HG03565 (cell line): Measurements from ENCODE around the gene PCNT.
"Not testable (repeated sequence)": the region's sequence is repeated elsewhere in the genome, so short reads cannot be mapped to it uniquely, and the experiment has no call there.

Experiments
- ATAC-seq: cut with Tn5 transposase; IDR thresholded peaks from one replicate; pipeline ENCODE4 v1.9.1; 2021; ENCODE audit warnings: mild to moderate bottlenecking, moderate library complexity; ENCODE audit not compliant: unreplicated experiment

Gene PCNT

GRCh38 chr21:46357335-46357604, 33.3 kb downstream of the PCNT start:
- ATAC-seq: no peak

GRCh38 chr21:46357684-46358425, 33.9 kb downstream of the PCNT start:
- no peak for ATAC-seq

GRCh38 chr21:46361176-46361575, 37.2 kb downstream of the PCNT start:
- no peak for ATAC-seq

- no peak for ATAC-seq
These were observed 38.0 kb downstream of the PCNT start for GRCh38 chr21:46361935-46362334.

GRCh38 chr21:46362946-46363345, 39.0 kb downstream of the PCNT start:
- ATAC-seq: no peak

- ATAC-seq: no peak
These were observed 39.7 kb downstream of the PCNT start for GRCh38 chr21:46363698-46364097.

- ATAC-seq: no peak
These were observed 42.1 kb downstream of the PCNT start for GRCh38 chr21:46366091-46366490.

- no peak for ATAC-seq
These were observed 42.6 kb downstream of the PCNT start for GRCh38 chr21:46366561-46366960.

- ATAC-seq: no peak
These were observed 43.0 kb downstream of the PCNT start for GRCh38 chr21:46366966-46367365.

- no peak for ATAC-seq
These were observed 44.8 kb downstream of the PCNT start for GRCh38 chr21:46368533-46369285.

GRCh38 chr21:46369520-46370235, 45.7 kb downstream of the PCNT start:
- ATAC-seq: no peak

GRCh38 chr21:46371204-46372013, 47.5 kb downstream of the PCNT start:
- no peak for ATAC-seq

- no peak for ATAC-seq
These were observed 48.1 kb downstream of the PCNT start for GRCh38 chr21:46372014-46372485.

- ATAC-seq: not testable (repeated sequence)
These were observed 49.0 kb downstream of the PCNT start for GRCh38 chr21:46372947-46373346.

GRCh38 chr21:46374761-46375389, 50.9 kb downstream of the PCNT start:
- ATAC-seq: no peak

- no peak for ATAC-seq
These were observed 51.7 kb downstream of the PCNT start for GRCh38 chr21:46375560-46376230.

GRCh38 chr21:46376231-46376628, 52.3 kb downstream of the PCNT start:
- no peak for ATAC-seq

GRCh38 chr21:46376856-46377453, 53.0 kb downstream of the PCNT start:
- ATAC-seq: no peak

GRCh38 chr21:46377789-46378188, 53.8 kb downstream of the PCNT start:
- ATAC-seq: no peak

- no peak for ATAC-seq
These were observed 55.1 kb downstream of the PCNT start for GRCh38 chr21:46379105-46379504.
